Thyroid gland (tissue), 4 donors: ENCODE measurements around the gene DHRS2. TPM values are rescaled to one million over a fixed set of nuclear protein-coding genes. Genes with fewer than 3 reads are reported as not detected.

ENCODE experiments used
- DNase-seq, 2 donors: peaks; one replicate each; pipeline ENCODE4 v3.0.0-alpha.2; 2019
- H3K27ac ChIP-seq, 3 donors: fragments of 200-600 bp; sonication (generic); 1 replicate in 2 of 3; 2 replicates in 1 of 3; pipeline ENCODE4 v1.5.1; 2016 to 2019; ENCODE audit warnings: mild to moderate bottlenecking in 1 of 3, moderate library complexity in 1 of 3
- H3K27me3 ChIP-seq: fragments of 200-600 bp; sonication (generic); one replicate; pipeline ENCODE4 v1.5.1; 2019
- H3K36me3 ChIP-seq, 2 donors: fragments of 200-600 bp; sonication (generic); one replicate each; pipeline ENCODE4 v1.5.1; 2016 to 2019
- H3K4me1 ChIP-seq, 2 donors: fragments of 200-600 bp; sonication (generic); one replicate each; pipeline ENCODE4 v1.5.1; 2017 to 2019
- H3K4me3 ChIP-seq, 3 donors: fragments of 200-600 bp; sonication (generic); replicated peaks in 1 of 3; 1 replicate in 2 of 3; 2 replicates in 1 of 3; pipeline ENCODE4 v1.5.1; 2016; ENCODE audit warnings: mild to moderate bottlenecking in 1 of 3
- H3K9me3 ChIP-seq: fragments of 200-600 bp; sonication (generic); one replicate; pipeline ENCODE4 v1.5.1; 2017
- POLR2A ChIP-seq, 2 donors: fragments of 450-650 bp; IDR thresholded peaks; one replicate each; pipeline ENCODE4 v1.6.1; 2017; ENCODE audit warnings: antibody characterized with exemption in 2 of 2, mild to moderate bottlenecking in 2 of 2, moderate library complexity in 1 of 2
- WGBS, 2 donors: methylation state at CpG; one replicate each; pipeline ENCODE4 v1.1.5; 2017; 5-methylcytosine and 5-hydroxymethylcytosine counted together
- intact Hi-C: fragments of 100-400 bp; cut with DNase I; formaldehyde crosslinking; loops from one replicate; pipeline ENCODE4 v1.15.1; 2023
- total RNA-seq, 4 donors: library from RNA; depleted of rRNA; stranded (reverse); fragments of >200 nt; gene quantifications; one replicate each; pipeline ENCODE4 v1.2.3, GENCODE V29; 2016
- TF ChIP-seq, protein P1 (sequence below), 6 experiments: fragments of 200-600 bp in 3 of 6; fragments of 450-650 bp in 3 of 6; sonication (generic) in 3 of 6; IDR thresholded peaks; one replicate each; pipeline ENCODE4 v1.5.1; 2016 to 2019; ENCODE audit warnings: antibody characterized with exemption in 6 of 6, mild to moderate bottlenecking in 2 of 6, inconsistent platforms in 1 of 6, moderate library complexity in 1 of 6

DHRS2 gene
- total RNA-seq, 4 donors from 2014 or later: not detected

DNA sequence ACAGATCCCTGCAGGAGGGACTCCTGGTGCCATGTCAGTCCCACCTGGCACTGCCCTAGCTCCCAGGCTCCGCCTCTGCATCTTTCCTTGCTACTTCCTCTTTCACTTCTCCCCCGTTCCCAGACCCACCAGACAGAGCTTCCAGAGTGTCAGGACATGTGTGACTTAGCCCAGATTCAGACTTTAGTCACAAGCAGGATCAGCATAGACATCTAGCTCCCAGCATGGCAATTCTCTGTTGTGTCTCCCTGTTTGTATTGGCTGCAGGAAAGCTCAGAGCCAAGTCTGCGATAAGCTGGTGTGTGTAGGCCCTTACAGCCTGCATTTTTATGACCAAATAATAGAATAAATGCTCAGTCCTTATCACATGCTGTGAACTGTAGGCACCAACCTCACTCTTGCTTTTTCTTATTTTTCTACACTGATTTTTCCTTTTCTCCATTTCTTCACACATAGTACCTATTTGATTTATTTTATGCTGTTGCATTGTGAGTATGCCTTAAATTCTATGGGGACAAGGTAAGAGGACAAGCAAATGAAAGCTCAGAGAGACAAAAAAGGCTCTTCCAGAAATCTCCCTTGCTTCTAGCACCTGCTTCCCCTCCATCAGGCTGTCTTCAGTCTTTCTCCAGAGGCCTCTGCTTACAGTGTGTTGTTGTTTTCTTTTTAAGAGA is 5.9 kb downstream of the DHRS2 start:
- Histone ChIP-seq H3K27me3 (no peaks in the 10 kb centered on the region), H3K36me3 (no peaks in the 10 kb centered on the region), H3K4me1 (peaks cover 0 to 7% of the 10 kb centered on the region in 2 donors), H3K9me3 (no peaks in the 10 kb centered on the region), H3K4me3 (no peak overlapping the region), H3K27ac (no peak overlapping the region)
- no peak for DNase-seq
- WGBS, 2 donors: 58 to 75% methylated on average over 3 of the region's 3 CpGs
- intact Hi-C loops: no loop called here
- TF ChIP-seq, protein P1, sequence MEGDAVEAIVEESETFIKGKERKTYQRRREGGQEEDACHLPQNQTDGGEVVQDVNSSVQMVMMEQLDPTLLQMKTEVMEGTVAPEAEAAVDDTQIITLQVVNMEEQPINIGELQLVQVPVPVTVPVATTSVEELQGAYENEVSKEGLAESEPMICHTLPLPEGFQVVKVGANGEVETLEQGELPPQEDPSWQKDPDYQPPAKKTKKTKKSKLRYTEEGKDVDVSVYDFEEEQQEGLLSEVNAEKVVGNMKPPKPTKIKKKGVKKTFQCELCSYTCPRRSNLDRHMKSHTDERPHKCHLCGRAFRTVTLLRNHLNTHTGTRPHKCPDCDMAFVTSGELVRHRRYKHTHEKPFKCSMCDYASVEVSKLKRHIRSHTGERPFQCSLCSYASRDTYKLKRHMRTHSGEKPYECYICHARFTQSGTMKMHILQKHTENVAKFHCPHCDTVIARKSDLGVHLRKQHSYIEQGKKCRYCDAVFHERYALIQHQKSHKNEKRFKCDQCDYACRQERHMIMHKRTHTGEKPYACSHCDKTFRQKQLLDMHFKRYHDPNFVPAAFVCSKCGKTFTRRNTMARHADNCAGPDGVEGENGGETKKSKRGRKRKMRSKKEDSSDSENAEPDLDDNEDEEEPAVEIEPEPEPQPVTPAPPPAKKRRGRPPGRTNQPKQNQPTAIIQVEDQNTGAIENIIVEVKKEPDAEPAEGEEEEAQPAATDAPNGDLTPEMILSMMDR (IDR thresholded peaks at IDR 0.05): no peak

DNA sequence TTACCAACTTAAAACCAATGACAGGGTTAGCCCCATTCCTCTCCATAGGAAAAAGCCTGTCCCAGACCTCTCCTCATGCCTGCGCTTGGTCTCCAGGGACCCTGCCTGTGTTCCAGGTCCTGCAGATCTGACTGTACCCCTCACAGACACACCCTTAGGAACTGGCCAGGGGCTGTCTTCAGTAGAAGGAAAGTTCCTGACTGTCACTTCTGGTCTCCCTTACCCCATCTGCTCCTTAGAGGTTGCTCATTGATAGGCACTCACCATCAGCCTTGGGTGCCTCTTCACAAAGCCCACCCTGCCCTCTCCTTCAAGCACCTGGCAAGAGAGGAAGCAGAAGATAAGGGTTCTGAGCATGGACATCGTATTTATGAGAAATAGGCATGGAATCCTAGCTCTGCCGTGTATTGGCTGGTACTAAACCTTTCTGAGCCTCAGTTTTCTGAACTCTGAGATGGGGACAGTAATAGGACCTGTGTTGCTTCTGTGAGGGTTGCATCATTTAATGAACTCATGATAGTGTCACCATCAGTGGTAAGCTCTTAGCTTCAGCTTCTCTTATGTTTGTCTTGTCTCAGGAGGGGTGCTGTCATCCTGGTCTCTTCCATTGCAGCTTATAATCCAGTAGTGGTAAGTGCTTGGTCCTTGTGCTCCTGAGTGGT is 7.5 kb downstream of the DHRS2 start:
- H3K36me3 ChIP-seq: no peaks in the 10 kb centered on the region
- TF ChIP-seq, protein P1 (IDR thresholded peaks at IDR 0.05): no peak
- no peak for TF ChIP-seq POLR2A (IDR thresholded peaks at IDR 0.05)
- intact Hi-C loops: no loop called here
- H3K4me1 ChIP-seq: peaks cover 0 to 7% of the 10 kb centered on the region in 2 donors
- WGBS, 2 donors: 88 to 89% methylated on average over 3 of the region's 3 CpGs
- no peak overlapping the region for H3K4me3 ChIP-seq
- no peaks in the 10 kb centered on the region for H3K27me3 ChIP-seq
- no peak overlapping the region for H3K27ac ChIP-seq
- no peak for DNase-seq
- no peaks in the 10 kb centered on the region for H3K9me3 ChIP-seq

DNA sequence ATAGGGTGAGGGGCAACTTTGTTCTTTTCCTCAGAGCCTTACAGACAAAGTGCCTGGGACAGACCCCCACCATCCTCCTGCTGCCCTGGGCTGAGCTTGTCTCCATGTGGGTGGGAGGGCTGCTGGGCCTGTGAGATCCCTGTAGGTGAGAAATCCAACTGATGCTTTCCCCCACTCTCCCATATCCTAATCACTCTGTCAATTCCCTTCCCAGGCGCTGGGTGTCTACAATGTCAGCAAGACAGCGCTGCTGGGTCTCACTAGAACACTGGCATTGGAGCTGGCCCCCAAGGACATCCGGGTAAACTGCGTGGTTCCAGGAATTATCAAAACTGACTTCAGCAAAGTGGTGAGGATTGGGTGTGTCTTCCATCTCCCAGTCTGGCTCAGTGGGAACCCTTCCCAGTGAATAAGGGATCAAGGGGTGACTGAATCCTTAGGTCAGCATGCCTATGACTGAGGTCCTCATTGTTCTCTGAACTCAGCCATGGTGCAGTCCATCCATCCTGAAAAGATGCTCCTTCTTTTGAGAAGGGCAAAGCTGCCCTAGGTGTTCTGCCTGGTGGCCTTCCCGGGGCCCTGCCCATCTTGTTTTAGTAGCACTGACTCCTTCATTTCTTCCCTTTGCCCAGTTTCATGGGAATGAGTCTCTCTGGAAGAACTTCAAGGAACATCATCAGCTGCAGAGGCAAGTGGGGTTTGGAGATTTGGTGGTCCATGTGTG is 8.2 kb downstream of the DHRS2 start:
- Histone ChIP-seq H3K4me3 (no peak overlapping the region), H3K9me3 (no peaks in the 10 kb centered on the region), H3K27me3 (no peaks in the 10 kb centered on the region), H3K27ac (no peak overlapping the region), H3K36me3 (no peaks in the 10 kb centered on the region), H3K4me1 (peaks cover 0 to 7% of the 10 kb centered on the region in 2 donors)
- 92% methylated on average over 4 to 5 of the region's 5 CpGs for WGBS, 2 donors
- intact Hi-C loops: no loop called here
- DNase-seq: no peak
- no peak for TF ChIP-seq POLR2A (IDR thresholded peaks at IDR 0.05)
- TF ChIP-seq, protein P1 (IDR thresholded peaks at IDR 0.05): no peak

DNA sequence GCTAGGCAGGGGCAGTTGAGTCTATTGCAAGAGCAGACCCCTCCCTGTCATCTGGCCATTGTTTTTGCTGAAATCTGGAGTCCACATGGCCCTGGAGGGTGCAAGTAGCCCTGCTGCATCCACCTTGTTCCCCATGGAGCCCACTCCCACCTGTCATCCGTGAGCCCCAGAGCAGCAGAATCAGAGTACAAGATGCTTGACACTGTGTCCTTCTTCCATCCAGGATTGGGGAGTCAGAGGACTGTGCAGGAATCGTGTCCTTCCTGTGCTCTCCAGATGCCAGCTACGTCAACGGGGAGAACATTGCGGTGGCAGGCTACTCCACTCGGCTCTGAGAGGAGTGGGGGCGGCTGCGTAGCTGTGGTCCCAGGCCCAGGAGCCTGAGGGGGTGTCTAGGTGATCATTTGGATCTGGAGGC is 8.8 kb downstream of the DHRS2 start:
- Histone ChIP-seq H3K27me3 (no peaks in the 10 kb centered on the region), H3K4me1 (peaks cover 0 to 7% of the 10 kb centered on the region in 2 donors), H3K36me3 (no peaks in the 10 kb centered on the region), H3K4me3 (no peak overlapping the region), H3K9me3 (no peaks in the 10 kb centered on the region), H3K27ac (no peak overlapping the region)
- intact Hi-C loops: no loop called here
- no peak for TF ChIP-seq POLR2A (IDR thresholded peaks at IDR 0.05)
- TF ChIP-seq, protein P1 (IDR thresholded peaks at IDR 0.05): no peak
- DNase-seq: no peak
- 86 to 91% methylated on average over 8 of the region's 8 CpGs for WGBS, 2 donors

DNA sequence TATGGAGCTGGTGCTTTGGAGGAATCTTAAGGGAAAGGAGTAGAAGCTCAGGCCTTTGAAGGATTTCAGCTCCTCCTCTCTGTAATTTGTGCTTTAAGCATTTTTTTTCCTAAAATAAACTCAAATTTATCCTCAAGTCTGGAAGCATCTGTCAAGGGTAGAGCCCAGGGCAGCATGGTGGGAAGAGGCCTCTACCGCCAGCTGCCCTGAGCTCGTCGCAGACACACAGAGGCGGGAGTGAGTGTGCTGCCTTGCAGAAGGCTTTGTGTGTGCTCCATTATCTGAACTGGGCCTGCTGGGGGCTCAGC is 9.3 kb downstream of the DHRS2 start:
- TF ChIP-seq POLR2A (IDR thresholded peaks at IDR 0.05): no peak
- TF ChIP-seq, protein P1 (IDR thresholded peaks at IDR 0.05): no peak
- DNase-seq: no peak
- 97 to 98% methylated on average over 4 of the region's 4 CpGs for WGBS, 2 donors
- Histone ChIP-seq H3K4me1 (peaks cover 0 to 5% of the 10 kb centered on the region in 2 donors), H3K27me3 (no peaks in the 10 kb centered on the region), H3K36me3 (no peaks in the 10 kb centered on the region), H3K27ac (no peak overlapping the region), H3K9me3 (no peaks in the 10 kb centered on the region), H3K4me3 (no peak overlapping the region)
- intact Hi-C loops: no loop called here
